GM18951 (cell line): ENCODE results near the gene DGKH.

Experiments used
- POLR2A ChIP-seq: IDR thresholded peaks from 4 replicates; pipeline ENCODE4 v1.6.1; 2011; ENCODE audit warnings: mild to moderate bottlenecking; ENCODE audit not compliant: insufficient read length, insufficient read depth; ENCODE audit errors: extremely low read depth
- in situ Hi-C: fragments of 300-500 bp; cut with MboI; formaldehyde crosslinking; loops from one replicate; pipeline ENCODE4 v1.12.0; 2022; ENCODE audit warnings: low sequenced_read_pairs, mixed read lengths, inconsistent platforms; ENCODE audit not compliant: unreplicated experiment

The DGKH gene

GRCh38 chr13:42048684-42049453 is 421 bp downstream of the DGKH start:
- in situ Hi-C loops, result no loop called here
- peak; percentile 62 for TF ChIP-seq POLR2A

- in situ Hi-C loops, result no loop called here
- TF ChIP-seq POLR2A, result no peak
Observed at GRCh38 chr13:42049454-42049813, 986 bp downstream of the DGKH start.

DNA sequence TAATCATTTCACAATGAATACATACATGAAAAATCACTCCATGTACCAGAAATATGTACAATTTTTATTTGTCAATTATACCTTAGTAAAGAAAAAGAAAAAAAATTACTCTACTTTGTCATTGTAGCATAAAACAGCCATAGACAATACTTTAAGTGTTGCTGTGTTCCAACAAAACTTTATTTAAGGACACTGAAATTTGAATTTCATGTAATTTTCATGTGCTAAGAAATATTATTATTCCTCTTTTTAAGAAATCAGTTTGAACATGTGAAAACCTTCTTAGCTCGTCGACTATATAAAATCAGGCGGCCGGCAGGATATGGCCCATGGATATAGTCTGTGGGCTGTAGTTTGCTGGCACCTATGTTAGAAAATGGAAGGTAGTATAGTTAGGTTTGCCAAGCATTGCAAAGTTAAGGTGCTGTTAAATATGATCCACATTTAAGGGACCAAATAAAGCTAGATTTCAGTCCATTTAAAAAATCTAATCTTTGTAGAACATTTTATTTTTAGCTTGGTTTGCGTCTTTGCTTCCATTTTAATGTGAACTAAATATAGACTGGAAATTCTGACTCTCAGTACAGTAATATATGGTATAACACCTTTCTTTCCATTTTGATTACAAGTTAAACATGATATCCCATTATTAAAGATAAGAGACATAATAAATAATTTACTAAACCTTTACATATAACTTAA is 6.5 kb downstream of the DGKH start:
- in situ Hi-C loops, result no loop called here
- no peak for TF ChIP-seq POLR2A

DNA sequence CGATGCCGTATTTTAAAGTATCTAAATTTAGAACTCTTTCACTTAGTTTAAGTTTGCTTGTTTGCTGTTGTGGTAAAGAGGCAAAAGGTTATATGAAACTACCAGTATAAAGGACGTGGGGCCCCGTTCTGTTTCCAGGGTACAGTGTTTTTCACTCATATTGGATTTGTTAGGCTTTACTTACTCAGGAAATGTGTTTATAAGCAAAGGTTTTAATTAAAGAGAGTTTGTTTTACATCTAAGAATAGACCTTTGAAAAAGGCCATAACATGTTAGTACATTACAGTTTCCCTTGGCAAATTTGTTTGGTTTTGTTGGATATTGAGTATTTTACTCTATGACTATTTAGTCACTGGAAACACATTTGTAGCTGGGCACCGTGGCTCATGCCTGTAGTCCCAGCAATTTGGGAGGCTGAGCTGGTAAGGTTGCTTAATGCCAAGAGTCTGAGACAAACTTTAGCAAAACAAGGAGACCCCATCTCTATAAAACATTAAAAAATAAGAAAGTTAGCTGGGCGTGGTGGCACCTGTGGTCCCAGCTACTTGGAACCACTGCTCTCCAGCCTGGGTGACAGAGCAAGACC is 7.1 kb downstream of the DGKH start:
- in situ Hi-C loops, result no loop called here
- no peak for TF ChIP-seq POLR2A

GRCh38 chr13:42056146-42056545 is 7.7 kb downstream of the DGKH start:
- no peak for TF ChIP-seq POLR2A
- in situ Hi-C loops, result no loop called here

- in situ Hi-C loops, result no loop called here
- TF ChIP-seq POLR2A, result no peak
Observed at GRCh38 chr13:42056583-42056982, 8.1 kb downstream of the DGKH start.

- no peak for TF ChIP-seq POLR2A
- in situ Hi-C loops, result no loop called here
Observed at GRCh38 chr13:42057918-42058530, 9.6 kb downstream of the DGKH start.

GRCh38 chr13:42061943-42062342 is 13.5 kb downstream of the DGKH start:
- no peak for TF ChIP-seq POLR2A
- in situ Hi-C loops, result no loop called here

DNA sequence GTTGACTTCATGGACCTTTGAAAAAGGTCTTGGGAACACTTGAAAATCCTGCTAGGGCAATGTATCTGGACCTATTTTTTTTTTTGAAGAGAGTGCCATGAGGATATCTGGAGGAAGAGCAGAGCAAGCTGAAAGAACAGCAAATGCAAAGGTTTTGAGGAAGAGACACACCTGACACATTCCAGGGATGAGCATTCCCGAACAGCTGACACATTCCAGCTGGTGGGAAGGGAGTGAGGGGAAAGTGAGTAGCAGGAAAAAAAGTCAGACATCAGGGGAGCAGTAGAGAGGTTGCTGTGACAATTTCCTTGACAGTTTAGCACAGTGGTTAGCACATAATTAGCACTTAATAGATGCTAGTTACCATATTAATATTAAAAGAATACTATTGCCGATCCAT is 14.7 kb downstream of the DGKH start:
- no peak for TF ChIP-seq POLR2A
- in situ Hi-C loops, result no loop called here

DNA sequence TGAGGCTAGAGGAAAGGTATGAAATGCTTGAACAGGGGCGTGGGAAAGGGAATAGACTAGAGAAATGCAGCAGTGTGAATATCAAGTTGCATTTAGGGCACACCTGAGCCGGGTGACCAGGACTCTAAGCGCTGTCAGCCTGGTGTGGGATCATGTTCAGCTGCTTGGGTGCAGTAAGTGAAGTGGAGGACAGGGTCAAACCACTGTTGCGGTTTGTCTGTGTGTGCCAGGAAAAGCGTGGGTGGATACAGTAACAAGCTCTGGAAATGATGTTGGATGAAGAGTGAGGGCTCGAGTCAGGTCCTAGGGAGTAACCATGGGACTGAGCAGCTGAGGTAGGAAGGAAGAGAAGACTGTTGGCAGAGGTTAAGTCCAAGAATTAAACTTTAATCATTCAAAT is 15.8 kb downstream of the DGKH start:
- in situ Hi-C loops, result no loop called here

DNA sequence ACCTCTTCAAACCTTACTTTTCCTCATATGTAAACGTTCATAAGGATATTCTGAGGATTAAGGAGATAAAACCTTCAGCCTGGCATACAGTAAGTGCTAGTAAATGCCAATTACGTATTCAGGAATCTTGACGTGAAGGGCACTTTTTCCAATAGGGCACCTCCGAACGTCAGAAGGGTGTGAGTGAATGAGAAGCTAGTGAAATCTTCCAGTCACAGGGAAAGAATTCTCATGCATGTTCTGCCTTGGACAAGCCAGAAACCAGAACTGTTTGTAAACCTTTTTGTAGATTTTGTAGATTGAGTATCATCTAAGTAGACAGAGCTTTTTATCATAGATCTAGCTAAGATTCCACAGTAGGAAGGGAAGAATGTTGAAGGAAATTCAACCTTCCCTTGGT is 16.5 kb downstream of the DGKH start:
- TF ChIP-seq POLR2A, result no peak

More for the DNA sequence above, 15.8 kb downstream of the DGKH start:
- no peak for TF ChIP-seq POLR2A

GRCh38 chr13:42065414-42065813 is 17.0 kb downstream of the DGKH start:
- no peak for TF ChIP-seq POLR2A
- in situ Hi-C loops, result no loop called here

More for the DNA sequence above, 16.5 kb downstream of the DGKH start:
- in situ Hi-C loops, result no loop called here

DNA sequence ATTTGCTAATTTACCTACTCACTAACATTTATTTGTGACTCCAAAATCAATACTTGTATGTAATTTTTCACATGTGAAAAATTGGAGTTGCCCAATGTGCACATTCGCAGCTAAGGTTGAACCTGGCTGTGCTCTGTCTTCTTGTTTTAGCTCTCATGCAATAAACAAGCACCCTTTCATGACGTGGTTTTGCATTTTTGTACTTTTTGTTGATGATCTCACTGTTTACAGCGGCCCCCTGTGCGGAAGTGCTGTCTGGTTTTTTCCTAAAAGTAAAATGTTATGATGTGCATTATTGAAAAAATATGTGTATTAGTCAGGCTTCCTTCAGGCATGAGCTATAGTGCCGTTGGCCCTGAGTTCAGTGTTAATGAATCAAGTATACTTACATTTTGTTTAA is 18.1 kb downstream of the DGKH start:
- in situ Hi-C loops, result no loop called here
- TF ChIP-seq POLR2A, result no peak
